Nephron progenitor cell (in vitro differentiated cells): Measurements from ENCODE around the gene PROK2.

Source experiments
- DNase-seq: peaks from one replicate; pipeline ENCODE4 v3.0.0; 2021
- H3K27ac Mint-ChIP-seq: 2 replicates; pipeline ENCODE4 v1.8.0; 2021; ENCODE audit warnings: mild to moderate bottlenecking, moderate library complexity, mixed read lengths
- H3K27me3 Mint-ChIP-seq: 2 replicates; pipeline ENCODE4 v1.8.0; 2021; ENCODE audit warnings: mild to moderate bottlenecking, low read depth, mixed read lengths; ENCODE audit not compliant: poor library complexity
- H3K36me3 Mint-ChIP-seq: 2 replicates; pipeline ENCODE4 v1.8.0; 2021; ENCODE audit warnings: low read depth, mixed read lengths
- H3K4me1 Mint-ChIP-seq: 2 replicates; pipeline ENCODE4 v1.8.0; 2021; ENCODE audit warnings: mixed read lengths
- H3K4me3 Mint-ChIP-seq: 2 replicates; pipeline ENCODE4 v1.8.0; 2021; ENCODE audit warnings: mild to moderate bottlenecking, moderate library complexity, mixed read lengths
- H3K9me3 Mint-ChIP-seq: 2 replicates; pipeline ENCODE4 v1.8.0; 2021; ENCODE audit warnings: mild to moderate bottlenecking, moderate library complexity, mixed read lengths
- TF ChIP-seq, protein P1 (sequence below): fragments of 200-600 bp; sonication (generic); IDR thresholded peaks from 2 replicates; pipeline ENCODE4 v1.5.0; 2021; ENCODE audit warnings: antibody characterized with exemption

PROK2 gene

DNA sequence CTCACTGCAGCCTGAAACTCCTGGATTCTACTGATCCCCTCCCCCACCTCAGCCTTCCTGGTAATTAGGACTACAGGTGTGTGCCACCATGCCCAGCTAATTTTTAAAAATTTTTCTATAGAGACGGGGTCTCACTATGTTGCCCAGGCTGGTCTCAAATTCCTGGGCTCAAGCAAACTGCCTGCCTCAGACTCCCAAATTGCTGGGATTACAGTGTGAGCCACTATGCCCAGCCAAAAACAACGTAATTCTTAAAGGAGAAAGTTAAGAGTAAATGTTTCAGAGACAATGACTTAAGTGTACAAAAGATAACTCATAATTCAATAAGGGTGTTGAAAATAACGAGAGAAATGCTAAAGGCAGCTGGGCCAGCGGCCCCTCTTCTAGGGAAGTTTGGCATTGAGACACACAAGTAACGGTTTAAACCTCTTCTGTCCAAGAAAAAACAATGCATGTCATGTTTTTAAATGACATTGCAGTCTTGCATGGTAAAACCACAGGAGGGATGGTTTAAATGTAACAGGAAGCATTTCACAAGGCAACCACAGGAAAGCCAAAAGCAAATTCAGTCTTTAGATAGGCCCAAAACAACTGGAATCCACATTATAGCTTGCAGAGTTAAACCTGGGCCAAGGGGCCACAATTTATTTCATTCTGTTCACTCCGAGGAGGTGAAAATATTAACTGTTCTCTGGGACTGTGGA lies 5.1 kb downstream of the PROK2 start:
- Mint-ChIP-seq H3K27me3 (peaks cover 59% of the 10 kb centered on the region), H3K4me1 (peaks cover 12% of the 10 kb centered on the region), H3K27ac (no peak overlapping the region), H3K36me3 (no peaks in the 10 kb centered on the region), H3K4me3 (no peak overlapping the region), H3K9me3 (no peaks in the 10 kb centered on the region)
- no peak for DNase-seq
- TF ChIP-seq, protein P1, sequence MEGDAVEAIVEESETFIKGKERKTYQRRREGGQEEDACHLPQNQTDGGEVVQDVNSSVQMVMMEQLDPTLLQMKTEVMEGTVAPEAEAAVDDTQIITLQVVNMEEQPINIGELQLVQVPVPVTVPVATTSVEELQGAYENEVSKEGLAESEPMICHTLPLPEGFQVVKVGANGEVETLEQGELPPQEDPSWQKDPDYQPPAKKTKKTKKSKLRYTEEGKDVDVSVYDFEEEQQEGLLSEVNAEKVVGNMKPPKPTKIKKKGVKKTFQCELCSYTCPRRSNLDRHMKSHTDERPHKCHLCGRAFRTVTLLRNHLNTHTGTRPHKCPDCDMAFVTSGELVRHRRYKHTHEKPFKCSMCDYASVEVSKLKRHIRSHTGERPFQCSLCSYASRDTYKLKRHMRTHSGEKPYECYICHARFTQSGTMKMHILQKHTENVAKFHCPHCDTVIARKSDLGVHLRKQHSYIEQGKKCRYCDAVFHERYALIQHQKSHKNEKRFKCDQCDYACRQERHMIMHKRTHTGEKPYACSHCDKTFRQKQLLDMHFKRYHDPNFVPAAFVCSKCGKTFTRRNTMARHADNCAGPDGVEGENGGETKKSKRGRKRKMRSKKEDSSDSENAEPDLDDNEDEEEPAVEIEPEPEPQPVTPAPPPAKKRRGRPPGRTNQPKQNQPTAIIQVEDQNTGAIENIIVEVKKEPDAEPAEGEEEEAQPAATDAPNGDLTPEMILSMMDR, result no peak

DNA sequence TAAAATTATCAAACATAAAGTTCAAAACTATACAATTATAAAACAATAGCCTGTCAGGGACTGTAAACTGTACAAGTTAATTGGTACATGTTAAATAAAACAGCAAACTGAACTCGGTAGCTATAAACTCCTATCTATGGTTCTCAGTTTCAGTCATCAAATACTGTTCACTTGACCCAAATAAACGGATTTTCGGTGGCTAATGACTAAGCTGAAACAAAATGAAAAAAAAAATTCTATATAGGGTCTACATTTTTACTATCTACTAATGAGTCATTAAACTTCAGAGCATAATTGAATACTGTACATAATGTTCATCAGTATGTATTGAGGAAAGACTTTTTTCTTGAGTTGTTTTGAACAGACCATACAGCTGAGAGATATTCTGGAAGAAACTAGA lies 6.6 kb downstream of the PROK2 start:
- peaks cover 48% of the 10 kb centered on the region for H3K27me3 Mint-ChIP-seq
- no peak overlapping the region for H3K4me3 Mint-ChIP-seq
- TF ChIP-seq, protein P1, result no peak
- H3K9me3 Mint-ChIP-seq, result no peaks in the 10 kb centered on the region
- no peaks in the 10 kb centered on the region for H3K36me3 Mint-ChIP-seq
- DNase-seq, result no peak
- peaks cover 5% of the 10 kb centered on the region for H3K4me1 Mint-ChIP-seq
- H3K27ac Mint-ChIP-seq, result no peak overlapping the region

DNA sequence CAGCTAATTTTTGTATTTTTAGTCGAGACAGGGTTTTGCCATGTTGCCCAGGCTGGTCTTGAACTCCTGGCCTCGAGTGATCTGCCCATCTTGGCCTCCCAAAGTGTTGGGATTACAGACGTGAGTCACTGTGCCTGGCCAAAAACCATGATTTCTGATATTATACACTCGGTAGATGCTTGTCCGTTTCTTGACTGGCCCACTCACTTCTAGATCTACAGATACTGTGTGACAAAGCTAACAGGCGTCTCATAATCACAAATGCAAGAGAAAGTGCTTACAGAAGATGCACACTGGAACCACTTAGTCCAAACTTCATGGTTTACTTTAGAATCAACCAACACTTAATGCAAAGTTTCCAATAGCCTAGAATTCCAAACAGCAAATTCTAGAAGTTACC lies 8.4 kb downstream of the PROK2 start:
- DNase-seq, result no peak
- Mint-ChIP-seq H3K9me3 (no peaks in the 10 kb centered on the region), H3K4me3 (no peak overlapping the region), H3K27me3 (peaks cover 40% of the 10 kb centered on the region), H3K27ac (no peak overlapping the region), H3K4me1 (peaks cover 5% of the 10 kb centered on the region), H3K36me3 (no peaks in the 10 kb centered on the region)
- TF ChIP-seq, protein P1, result no peak

DNA sequence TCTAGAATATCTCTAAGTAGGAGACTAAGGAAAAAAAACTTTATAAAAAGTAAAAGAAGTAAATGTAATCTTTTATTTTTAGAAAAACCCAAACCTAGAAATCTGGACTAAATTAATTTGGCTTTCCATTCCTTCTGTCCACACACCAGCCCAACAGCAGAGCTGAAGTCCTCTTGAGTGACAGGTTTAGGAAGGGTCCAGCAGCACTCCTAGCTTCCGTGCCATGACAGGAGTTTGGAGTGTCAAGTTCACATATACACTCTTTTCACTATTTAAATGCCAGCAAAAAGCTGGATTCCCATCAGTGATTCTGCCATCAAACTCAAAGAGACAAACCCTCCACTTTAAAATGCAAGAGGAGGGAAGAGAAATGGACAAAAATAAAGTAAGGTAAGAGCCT lies 13.1 kb downstream of the PROK2 start:
- peaks cover 32% of the 10 kb centered on the region for H3K27me3 Mint-ChIP-seq
- H3K9me3 Mint-ChIP-seq, result no peaks in the 10 kb centered on the region
- DNase-seq, result no peak
- H3K4me1 Mint-ChIP-seq, result peaks cover 5% of the 10 kb centered on the region
- no peak overlapping the region for H3K4me3 Mint-ChIP-seq
- TF ChIP-seq, protein P1, result no peak
- H3K27ac Mint-ChIP-seq, result no peak overlapping the region
- H3K36me3 Mint-ChIP-seq, result no peaks in the 10 kb centered on the region

DNA sequence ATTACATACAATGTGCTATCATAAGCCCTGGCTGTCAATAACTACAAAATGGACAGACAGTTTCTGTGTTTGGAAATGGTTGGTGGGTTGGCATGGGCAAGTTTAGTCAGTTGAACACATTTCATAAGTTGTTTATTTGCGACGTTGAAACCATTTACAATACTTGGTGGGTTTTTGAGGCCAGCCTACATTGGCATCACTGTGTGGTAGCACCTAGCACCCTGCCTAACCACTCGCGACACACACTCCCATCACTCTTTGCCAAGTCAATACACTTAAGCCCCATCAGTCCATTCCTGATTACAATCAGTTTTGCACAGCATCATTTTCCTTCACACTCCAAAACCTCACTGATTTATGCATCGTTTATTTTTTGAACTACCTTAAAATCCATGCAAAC lies 13.8 kb downstream of the PROK2 start:
- H3K27me3 Mint-ChIP-seq, result peaks cover 32% of the 10 kb centered on the region
- no peak for DNase-seq
- H3K9me3 Mint-ChIP-seq, result no peaks in the 10 kb centered on the region
- no peaks in the 10 kb centered on the region for H3K36me3 Mint-ChIP-seq
- no peak overlapping the region for H3K27ac Mint-ChIP-seq
- peaks cover 5% of the 10 kb centered on the region for H3K4me1 Mint-ChIP-seq
- no peak overlapping the region for H3K4me3 Mint-ChIP-seq
- TF ChIP-seq, protein P1, result no peak

DNA sequence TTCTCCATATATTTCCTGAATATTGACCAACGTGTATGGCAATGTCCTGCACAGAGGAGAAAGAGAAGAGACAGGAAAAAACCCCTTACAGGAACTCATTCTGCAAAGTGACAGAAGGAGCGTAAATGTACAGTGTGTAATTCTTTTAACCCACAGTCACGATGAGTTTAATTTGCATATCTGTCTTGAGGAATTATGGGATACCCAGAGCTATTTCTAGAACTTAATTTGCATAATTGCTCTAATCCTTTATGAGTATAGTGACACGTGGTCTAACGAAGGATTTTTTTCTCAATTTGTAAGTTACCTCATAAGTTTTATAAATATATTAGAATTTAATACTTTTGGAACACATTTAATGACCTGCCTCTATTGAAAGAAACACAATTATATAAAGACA lies 21.5 kb downstream of the PROK2 start:
- Mint-ChIP-seq H3K4me1 (no peaks in the 10 kb centered on the region), H3K27me3 (peaks cover 35% of the 10 kb centered on the region), H3K4me3 (no peak overlapping the region)

More for the DNA sequence above, 21.5 kb downstream of the PROK2 start:
- no peak overlapping the region for H3K27ac Mint-ChIP-seq
- TF ChIP-seq, protein P1, result no peak
- H3K36me3 Mint-ChIP-seq, result no peaks in the 10 kb centered on the region
- H3K9me3 Mint-ChIP-seq, result no peaks in the 10 kb centered on the region
- DNase-seq, result no peak
